ENCODE measurements around the gene GAB4. TPM values are rescaled to one million over a fixed set of nuclear protein-coding genes. Genes with fewer than 3 reads are reported as not detected.

The GAB4 gene, protein sequence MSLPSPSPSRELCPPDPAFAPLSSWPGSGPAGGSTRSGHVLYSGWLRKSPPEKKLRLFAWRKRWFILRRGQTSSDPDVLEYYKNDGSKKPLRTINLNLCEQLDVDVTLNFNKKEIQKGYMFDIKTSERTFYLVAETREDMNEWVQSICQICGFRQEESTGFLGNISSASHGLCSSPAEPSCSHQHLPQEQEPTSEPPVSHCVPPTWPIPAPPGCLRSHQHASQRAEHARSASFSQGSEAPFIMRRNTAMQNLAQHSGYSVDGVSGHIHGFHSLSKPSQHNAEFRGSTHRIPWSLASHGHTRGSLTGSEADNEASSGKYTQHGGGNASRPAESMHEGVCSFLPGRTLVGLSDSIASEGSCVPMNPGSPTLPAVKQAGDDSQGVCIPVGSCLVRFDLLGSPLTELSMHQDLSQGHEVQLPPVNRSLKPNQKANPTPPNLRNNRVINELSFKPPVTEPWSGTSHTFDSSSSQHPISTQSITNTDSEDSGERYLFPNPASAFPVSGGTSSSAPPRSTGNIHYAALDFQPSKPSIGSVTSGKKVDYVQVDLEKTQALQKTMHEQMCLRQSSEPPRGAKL
- not detected in 2 replicates for total RNA-seq
- long read RNA-seq = 0 reads

DNA sequence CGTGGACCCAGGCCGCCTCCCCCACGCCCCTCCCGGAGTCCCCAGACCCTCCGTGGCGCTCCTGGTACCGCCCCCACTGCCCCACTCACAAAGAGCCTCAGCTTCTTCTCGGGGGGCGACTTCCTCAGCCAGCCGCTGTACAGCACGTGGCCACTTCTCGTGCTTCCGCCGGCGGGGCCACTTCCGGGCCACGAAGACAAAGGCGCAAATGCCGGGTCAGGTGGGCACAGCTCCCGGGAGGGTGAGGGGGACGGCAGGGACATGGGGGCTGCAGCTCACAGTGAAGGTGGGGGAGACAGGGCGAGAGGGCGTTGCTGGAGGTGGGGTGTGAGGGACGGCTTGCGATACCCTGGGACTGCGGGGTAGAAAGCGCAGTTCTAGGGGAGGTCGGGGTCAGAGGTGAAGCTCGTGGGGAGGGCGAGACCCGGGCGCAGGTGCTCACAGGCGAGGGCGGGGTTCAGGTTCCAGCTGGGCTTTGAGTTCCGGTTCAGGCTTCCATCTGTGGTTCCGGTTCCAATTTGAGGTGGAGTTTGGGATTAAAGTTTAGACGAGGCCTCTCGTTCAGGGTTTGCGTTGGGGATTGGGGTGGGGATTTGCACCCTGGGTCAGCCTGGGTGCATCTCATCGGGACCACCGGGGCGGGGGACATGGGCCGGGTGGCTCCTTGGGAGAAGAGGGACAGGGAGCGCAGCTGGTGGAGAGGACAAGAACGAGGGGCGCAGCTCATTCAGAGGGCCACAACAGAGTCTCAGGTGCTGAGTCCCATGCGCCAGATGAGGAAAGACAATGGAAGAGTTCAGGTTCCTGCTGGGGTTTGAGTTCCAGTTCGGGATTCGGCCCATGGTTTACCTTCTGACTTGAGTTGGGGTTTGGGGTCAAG, at the start of gene GAB4:
Gene GAB4 (minus strand): TSS at position 371 of the 880 bp plus-strand sequence. CDS start 108 bp downstream, at position 263.
- no peaks in the 10 kb centered on the region for H3K36me3 Mint-ChIP-seq (ENCODE audit: insufficient read depth)
- H3K9me3 Mint-ChIP-seq (ENCODE audit: low read depth) = peaks cover 34% of the 10 kb centered on the region
- no peak within 1 kb of the TSS for H3K4me3 Mint-ChIP-seq (ENCODE audit: low read depth)

DNA sequence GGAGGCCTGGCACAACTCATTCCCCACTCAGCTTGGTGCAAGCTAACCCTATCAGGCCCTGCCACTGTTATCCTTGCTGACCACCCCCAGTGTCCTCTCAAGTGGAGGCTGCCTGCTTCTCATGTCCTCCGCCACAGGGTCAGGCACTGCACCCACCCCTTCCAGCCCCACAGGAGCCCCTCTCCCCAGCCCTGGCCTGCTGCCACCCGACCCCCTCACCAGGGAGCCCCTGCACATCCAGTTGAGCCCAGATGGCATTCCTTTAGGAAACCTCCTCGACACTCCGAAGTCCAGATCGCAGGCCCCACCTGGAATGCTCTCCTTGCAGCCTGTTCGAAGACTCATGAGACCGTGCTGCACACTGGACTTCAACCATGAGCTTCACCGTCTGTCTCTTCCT, 48.8 kb upstream of the GAB4 start:
- no peaks in the 10 kb centered on the region for H3K36me3 Mint-ChIP-seq (ENCODE audit: insufficient read depth)
- no peak for DNase-seq (ENCODE audit: low spot score, unreplicated experiment)
- no peak overlapping the region for H3K27ac Mint-ChIP-seq
- no peaks in the 10 kb centered on the region for H3K4me1 Mint-ChIP-seq (ENCODE audit: low read depth)
- peaks cover 9% of the 10 kb centered on the region for H3K27me3 Mint-ChIP-seq
- TF ChIP-seq, protein P1, sequence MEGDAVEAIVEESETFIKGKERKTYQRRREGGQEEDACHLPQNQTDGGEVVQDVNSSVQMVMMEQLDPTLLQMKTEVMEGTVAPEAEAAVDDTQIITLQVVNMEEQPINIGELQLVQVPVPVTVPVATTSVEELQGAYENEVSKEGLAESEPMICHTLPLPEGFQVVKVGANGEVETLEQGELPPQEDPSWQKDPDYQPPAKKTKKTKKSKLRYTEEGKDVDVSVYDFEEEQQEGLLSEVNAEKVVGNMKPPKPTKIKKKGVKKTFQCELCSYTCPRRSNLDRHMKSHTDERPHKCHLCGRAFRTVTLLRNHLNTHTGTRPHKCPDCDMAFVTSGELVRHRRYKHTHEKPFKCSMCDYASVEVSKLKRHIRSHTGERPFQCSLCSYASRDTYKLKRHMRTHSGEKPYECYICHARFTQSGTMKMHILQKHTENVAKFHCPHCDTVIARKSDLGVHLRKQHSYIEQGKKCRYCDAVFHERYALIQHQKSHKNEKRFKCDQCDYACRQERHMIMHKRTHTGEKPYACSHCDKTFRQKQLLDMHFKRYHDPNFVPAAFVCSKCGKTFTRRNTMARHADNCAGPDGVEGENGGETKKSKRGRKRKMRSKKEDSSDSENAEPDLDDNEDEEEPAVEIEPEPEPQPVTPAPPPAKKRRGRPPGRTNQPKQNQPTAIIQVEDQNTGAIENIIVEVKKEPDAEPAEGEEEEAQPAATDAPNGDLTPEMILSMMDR (IDR thresholded peaks at IDR 0.05; ENCODE audit: unreplicated experiment) = no peak
- H3K9me3 Mint-ChIP-seq (ENCODE audit: low read depth) = no peaks in the 10 kb centered on the region
- no peak overlapping the region for H3K4me3 Mint-ChIP-seq (ENCODE audit: low read depth)

More for the DNA sequence above, at the start of gene GAB4:
- no peak for DNase-seq (ENCODE audit: low spot score, unreplicated experiment)
- Mint-ChIP-seq H3K27me3 (peaks cover 42% of the 10 kb centered on the region), H3K27ac (no peak within 1 kb of the TSS), H3K4me1 (ENCODE audit: low read depth) (no peaks in the 10 kb centered on the region)
- TF ChIP-seq, protein P1 (IDR thresholded peaks at IDR 0.05; ENCODE audit: unreplicated experiment) = no peak

DNA sequence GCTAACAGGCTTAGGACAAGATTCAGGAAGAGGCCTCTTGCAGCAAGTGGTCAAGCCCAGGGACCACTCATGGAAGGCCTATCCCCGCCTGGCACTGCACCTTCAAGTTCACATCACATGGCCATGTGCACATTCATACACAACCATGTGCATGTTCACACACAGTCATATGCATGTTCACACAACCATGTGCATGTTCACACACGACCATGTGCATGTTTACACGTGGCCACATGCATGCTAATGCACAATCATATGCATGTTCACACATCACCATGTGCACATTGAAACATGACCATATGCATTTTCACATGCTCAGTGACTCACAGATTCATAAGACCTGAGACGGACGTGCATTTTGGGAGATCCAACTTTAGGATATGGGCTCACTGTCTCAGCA, 48.0 kb upstream of the GAB4 start:
- H3K4me3 Mint-ChIP-seq (ENCODE audit: low read depth) = no peak overlapping the region

DNA sequence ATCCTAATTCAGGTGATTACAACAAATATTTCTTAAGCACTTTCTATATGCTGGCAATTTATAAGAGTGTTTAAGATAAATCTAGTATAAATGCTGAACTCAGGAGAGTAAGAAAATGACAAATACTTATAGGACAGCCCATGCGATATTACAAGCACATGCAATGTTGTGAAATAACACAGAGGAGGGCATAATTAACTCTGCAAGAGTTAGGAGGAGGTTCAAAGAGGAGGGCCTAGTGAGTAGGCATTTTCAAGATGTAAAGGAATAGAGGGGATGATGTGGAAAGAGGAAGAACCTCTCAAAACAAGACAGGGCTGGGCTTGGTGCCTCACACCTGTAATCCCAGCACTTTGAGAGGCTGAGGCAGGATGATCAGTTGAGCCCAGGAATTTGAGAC, 39.6 kb upstream of the GAB4 start:
- Mint-ChIP-seq H3K36me3 (ENCODE audit: insufficient read depth) (no peaks in the 10 kb centered on the region), H3K4me3 (ENCODE audit: low read depth) (no peak overlapping the region), H3K4me1 (ENCODE audit: low read depth) (no peaks in the 10 kb centered on the region), H3K27ac (no peak overlapping the region), H3K9me3 (ENCODE audit: low read depth) (no peaks in the 10 kb centered on the region), H3K27me3 (peaks cover 19% of the 10 kb centered on the region)
- TF ChIP-seq, protein P1 (IDR thresholded peaks at IDR 0.05; ENCODE audit: unreplicated experiment) = no peak
- DNase-seq (ENCODE audit: low spot score, unreplicated experiment) = no peak

More for the DNA sequence above, 48.0 kb upstream of the GAB4 start:
- Mint-ChIP-seq H3K9me3 (ENCODE audit: low read depth) (no peaks in the 10 kb centered on the region), H3K4me1 (ENCODE audit: low read depth) (no peaks in the 10 kb centered on the region), H3K36me3 (ENCODE audit: insufficient read depth) (no peaks in the 10 kb centered on the region), H3K27ac (no peak overlapping the region), H3K27me3 (peaks cover 9% of the 10 kb centered on the region)
- DNase-seq (ENCODE audit: low spot score, unreplicated experiment) = no peak
- TF ChIP-seq, protein P1 (IDR thresholded peaks at IDR 0.05; ENCODE audit: unreplicated experiment) = no peak
